Esophagus muscularis mucosa (tissue), 4 donors: Measurements from ENCODE around the gene DOCK10. TPM values are rescaled to one million over a fixed set of nuclear protein-coding genes. Genes with fewer than 3 reads are reported as not detected.

Experiments
- DNase-seq: peaks from one replicate; pipeline ENCODE4 v3.0.0-alpha.2; 2017; ENCODE audit errors: extremely low spot score
- H3K27ac ChIP-seq, 4 donors: fragments of 200-600 bp; sonication (generic); replicated peaks in 1 of 4; 1 replicate in 3 of 4; 2 replicates in 1 of 4; pipeline ENCODE4 v1.5.1; 2016 to 2019; ENCODE audit warnings: mild to moderate bottlenecking in 1 of 4
- H3K27me3 ChIP-seq, 4 donors: fragments of 200-600 bp; sonication (generic); one replicate each; pipeline versions ENCODE4 v1.5.1 to v1.6.0; 2016 to 2019
- H3K36me3 ChIP-seq, 4 donors: fragments of 200-600 bp; sonication (generic); one replicate each; pipeline ENCODE4 v1.5.1; 2016 to 2019
- H3K4me1 ChIP-seq, 4 donors: fragments of 200-600 bp; sonication (generic); one replicate each; pipeline ENCODE4 v1.5.1; 2016 to 2019
- H3K4me3 ChIP-seq, 4 donors: fragments of 200-600 bp; sonication (generic); 1 replicate in 2 of 4; 2 replicates in 2 of 4; pipeline ENCODE4 v1.5.1; 2016 to 2019; ENCODE audit warnings: mild to moderate bottlenecking in 4 of 4, moderate library complexity in 1 of 4
- H3K9me3 ChIP-seq, 4 donors: fragments of 200-600 bp; sonication (generic); 1 replicate in 3 of 4; 2 replicates in 1 of 4; pipeline ENCODE4 v1.5.1; 2016 to 2019
- EP300 ChIP-seq: sonication (generic); formaldehyde crosslinking; IDR thresholded peaks from one replicate; pipeline ENCODE4 v1.6.1; 2017; ENCODE audit warnings: antibody characterized with exemption
- POLR2A ChIP-seq: fragments of 450-650 bp; IDR thresholded peaks from one replicate; pipeline ENCODE4 v1.6.1; 2017; ENCODE audit warnings: antibody characterized with exemption, moderate library complexity, mild to moderate bottlenecking, low read depth
- POLR2AphosphoS5 ChIP-seq, 2 donors: sonication (generic); formaldehyde crosslinking; IDR thresholded peaks; one replicate each; pipeline ENCODE4 v1.6.1; 2017; ENCODE audit warnings: antibody characterized with exemption in 2 of 2
- whole genome bisulfite sequencing: methylation state at CpG from one replicate; pipeline ENCODE4 v1.1.5; 2018; 5-methylcytosine and 5-hydroxymethylcytosine counted together
- intact Hi-C: fragments of 100-400 bp; cut with DNase I; formaldehyde crosslinking; loops from one replicate; pipeline ENCODE4 v1.15.1; 2023
- total RNA-seq, 4 donors: library from RNA; depleted of rRNA; stranded (reverse); fragments of >200 nt; gene quantifications; one replicate each; pipeline versions ENCODE4 v1.1.0 to v1.2.1, GENCODE V29; 2016
- TF ChIP-seq, protein P1 (sequence below), 3 experiments: fragments of 200-600 bp in 2 of 3; fragments of 450-650 bp in 1 of 3; sonication (generic) in 2 of 3; IDR thresholded peaks; one replicate each; pipeline ENCODE4 v1.5.1; 2017 to 2019; ENCODE audit warnings: antibody characterized with exemption in 3 of 3, mild to moderate bottlenecking in 2 of 3, moderate library complexity in 1 of 3

The DOCK10 gene
- total RNA-seq, 4 donors from 2014 or later = 1.9 to 11.6 (median 6.3) TPM

DNA sequence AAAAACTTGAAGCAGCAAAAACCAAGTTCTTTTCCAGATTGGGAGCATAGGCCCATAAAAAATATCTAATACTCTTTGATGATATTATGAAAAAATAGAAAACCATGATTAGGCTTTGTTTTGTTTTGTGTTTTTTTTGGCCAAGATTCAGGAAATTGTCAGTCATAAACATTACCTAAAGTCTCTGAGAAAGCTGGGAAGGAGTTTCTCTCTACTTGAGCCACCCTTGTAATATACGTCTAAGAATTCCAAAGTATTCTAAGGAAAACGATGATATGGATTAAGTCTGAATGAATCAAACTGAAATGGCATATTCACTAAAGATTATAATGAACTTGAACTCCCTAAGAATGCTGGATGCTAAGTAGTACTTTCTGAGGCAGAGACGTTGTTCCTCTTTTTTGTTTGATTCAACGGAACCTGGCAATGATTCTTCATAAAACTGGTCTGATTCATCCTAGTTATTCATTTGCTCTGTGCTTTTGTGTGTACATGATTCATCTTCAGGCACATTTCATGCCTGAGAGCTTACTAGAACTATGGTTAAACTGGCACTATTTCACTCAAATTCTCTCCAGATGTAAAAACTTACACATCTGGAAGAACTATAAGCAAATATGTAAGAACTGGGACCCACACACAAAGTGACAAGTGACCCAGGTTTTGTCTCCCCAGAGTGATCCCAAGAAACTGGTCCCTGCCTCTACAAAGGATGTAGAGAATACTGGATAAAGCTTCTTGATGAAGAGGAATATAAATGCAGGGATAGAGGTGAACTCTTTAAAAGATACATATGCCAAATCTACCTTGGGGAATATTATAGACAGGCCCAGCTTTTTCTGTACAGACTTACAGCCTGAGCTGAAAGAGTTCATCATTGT is 159.7 kb downstream of the DOCK10 start:
- H3K4me1 ChIP-seq = no peaks in the 10 kb centered on the region
- H3K36me3 ChIP-seq = no peaks in the 10 kb centered on the region
- DNase-seq = no peak
- no peaks in the 10 kb centered on the region for H3K27me3 ChIP-seq
- H3K27ac ChIP-seq = no peak overlapping the region
- intact Hi-C loops = no loop called here
- TF ChIP-seq POLR2AphosphoS5 (IDR thresholded peaks at IDR 0.05) (no peak), EP300 (no peak), POLR2A (no peak)
- TF ChIP-seq, protein P1, sequence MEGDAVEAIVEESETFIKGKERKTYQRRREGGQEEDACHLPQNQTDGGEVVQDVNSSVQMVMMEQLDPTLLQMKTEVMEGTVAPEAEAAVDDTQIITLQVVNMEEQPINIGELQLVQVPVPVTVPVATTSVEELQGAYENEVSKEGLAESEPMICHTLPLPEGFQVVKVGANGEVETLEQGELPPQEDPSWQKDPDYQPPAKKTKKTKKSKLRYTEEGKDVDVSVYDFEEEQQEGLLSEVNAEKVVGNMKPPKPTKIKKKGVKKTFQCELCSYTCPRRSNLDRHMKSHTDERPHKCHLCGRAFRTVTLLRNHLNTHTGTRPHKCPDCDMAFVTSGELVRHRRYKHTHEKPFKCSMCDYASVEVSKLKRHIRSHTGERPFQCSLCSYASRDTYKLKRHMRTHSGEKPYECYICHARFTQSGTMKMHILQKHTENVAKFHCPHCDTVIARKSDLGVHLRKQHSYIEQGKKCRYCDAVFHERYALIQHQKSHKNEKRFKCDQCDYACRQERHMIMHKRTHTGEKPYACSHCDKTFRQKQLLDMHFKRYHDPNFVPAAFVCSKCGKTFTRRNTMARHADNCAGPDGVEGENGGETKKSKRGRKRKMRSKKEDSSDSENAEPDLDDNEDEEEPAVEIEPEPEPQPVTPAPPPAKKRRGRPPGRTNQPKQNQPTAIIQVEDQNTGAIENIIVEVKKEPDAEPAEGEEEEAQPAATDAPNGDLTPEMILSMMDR (IDR thresholded peaks at IDR 0.05) = no peak
- no peak overlapping the region for H3K4me3 ChIP-seq
- WGBS = 56% methylated on average over 4 of the region's 4 CpGs
- H3K9me3 ChIP-seq = no peaks in the 10 kb centered on the region

DNA sequence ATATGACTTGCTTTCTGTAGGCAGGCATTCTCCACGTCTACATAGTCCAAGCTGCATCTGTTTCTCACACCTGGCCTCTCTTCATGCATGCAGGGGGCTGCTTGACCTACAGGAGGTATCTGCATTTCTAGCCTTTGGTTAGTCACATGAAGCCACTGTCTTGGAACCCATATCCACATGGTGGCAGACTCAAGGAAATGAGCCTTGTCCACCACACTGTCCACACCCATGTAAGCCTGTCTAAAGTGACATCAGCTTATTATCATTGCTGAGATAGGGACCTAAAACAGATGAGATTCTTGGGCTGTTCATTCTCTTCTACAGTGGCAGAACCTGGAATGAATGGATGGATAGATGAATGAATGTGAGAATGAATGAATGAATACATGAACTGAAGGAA is 160.4 kb downstream of the DOCK10 start:
- no peak for TF ChIP-seq POLR2A
- TF ChIP-seq EP300 = no peak
- TF ChIP-seq, protein P1 (IDR thresholded peaks at IDR 0.05) = no peak
- TF ChIP-seq POLR2AphosphoS5 (IDR thresholded peaks at IDR 0.05) = no peak
- no peaks in the 10 kb centered on the region for H3K9me3 ChIP-seq

DNA sequence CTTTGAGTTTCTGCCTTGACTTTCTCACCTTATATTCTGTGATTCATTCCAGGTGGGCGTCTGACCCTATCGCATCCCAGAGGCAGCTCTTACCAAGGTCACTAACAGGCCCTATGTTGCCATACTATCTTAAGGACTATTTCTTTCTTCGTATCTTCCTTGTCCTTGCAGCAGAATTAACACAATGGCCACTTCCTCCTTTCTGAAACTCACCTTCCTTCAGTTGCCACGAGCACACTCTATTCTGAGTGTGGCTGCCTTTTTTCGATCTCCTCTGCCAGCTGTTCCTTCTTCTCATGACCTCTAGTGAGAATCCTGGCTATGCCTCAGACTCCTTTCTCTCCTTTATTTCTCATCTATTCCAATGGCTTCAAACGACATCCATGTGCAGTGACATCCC is 165.7 kb downstream of the DOCK10 start:
- no peak for DNase-seq
- intact Hi-C loops = no loop called here
- no peaks in the 10 kb centered on the region for H3K36me3 ChIP-seq
- H3K9me3 ChIP-seq = no peaks in the 10 kb centered on the region
- TF ChIP-seq POLR2A (no peak), EP300 (no peak), POLR2AphosphoS5 (IDR thresholded peaks at IDR 0.05) (no peak)
- TF ChIP-seq, protein P1 (IDR thresholded peaks at IDR 0.05) = no peak
- no peaks in the 10 kb centered on the region for H3K27me3 ChIP-seq
- no peaks in the 10 kb centered on the region for H3K4me1 ChIP-seq
- no peak overlapping the region for H3K4me3 ChIP-seq
- no peak overlapping the region for H3K27ac ChIP-seq
- 85% methylated on average over 6 of the region's 6 CpGs for WGBS

More for the DNA sequence above, 160.4 kb downstream of the DOCK10 start:
- H3K36me3 ChIP-seq = no peaks in the 10 kb centered on the region
- H3K4me1 ChIP-seq = no peaks in the 10 kb centered on the region
- DNase-seq = no peak
- H3K27me3 ChIP-seq = no peaks in the 10 kb centered on the region
- 84% methylated on average over 1 of the region's 1 CpG for WGBS
- no peak overlapping the region for H3K4me3 ChIP-seq
- intact Hi-C loops = no loop called here
- no peak overlapping the region for H3K27ac ChIP-seq

DNA sequence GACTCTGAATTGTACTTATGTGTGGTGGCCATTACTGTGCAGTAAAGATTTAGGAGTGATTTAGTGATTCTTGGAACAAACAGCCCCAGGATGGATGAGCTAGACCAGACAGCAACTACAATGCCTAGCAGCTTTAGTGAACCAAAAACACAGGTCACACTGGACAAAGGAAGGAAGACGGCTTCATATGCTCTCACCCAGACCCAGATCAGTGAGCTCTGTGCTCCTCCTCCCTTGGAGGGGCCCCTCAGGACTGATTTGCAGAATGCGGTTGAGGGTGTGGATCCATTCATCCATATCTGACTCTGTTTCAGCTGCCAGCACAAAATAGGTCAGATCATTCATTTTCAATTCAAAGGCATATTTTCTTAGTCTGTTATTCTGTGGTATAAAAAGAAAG is 166.4 kb downstream of the DOCK10 start:
- no peak overlapping the region for H3K4me3 ChIP-seq
- 56% methylated on average over 2 of the region's 2 CpGs for WGBS
- no peaks in the 10 kb centered on the region for H3K36me3 ChIP-seq
- H3K27me3 ChIP-seq = no peaks in the 10 kb centered on the region
- TF ChIP-seq POLR2AphosphoS5 (IDR thresholded peaks at IDR 0.05) (no peak), EP300 (no peak), POLR2A (no peak)
- TF ChIP-seq, protein P1 (IDR thresholded peaks at IDR 0.05) = no peak
- intact Hi-C loops = no loop called here
- no peaks in the 10 kb centered on the region for H3K4me1 ChIP-seq
- H3K27ac ChIP-seq = no peak overlapping the region
- no peak for DNase-seq
- no peaks in the 10 kb centered on the region for H3K9me3 ChIP-seq
